Astrocyte (in vitro differentiated cells and primary cell): Measurements from ENCODE around the gene ANKRD45.

Experiments
- CTCF ChIP-seq: IDR thresholded peaks from 2 replicates; pipeline ENCODE4 v1.5.1; 2011; ENCODE audit warnings: low read depth, mild to moderate bottlenecking, inconsistent platforms, low read length, moderate library complexity; ENCODE audit not compliant: insufficient read depth
- EZH2 ChIP-seq: IDR thresholded peaks from 2 replicates; pipeline ENCODE4 v1.6.1; 2012; ENCODE audit warnings: mild to moderate bottlenecking, low read length, inconsistent platforms; ENCODE audit not compliant: insufficient read depth

GRCh38 chr1:173660306-173660705 lies 9.3 kb downstream of the ANKRD45 start:
- TF ChIP-seq CTCF = no peak
- TF ChIP-seq EZH2 = no peak
